Uterus (tissue), 2 donors: ENCODE results near the gene ZNF469.

Experiments
- CTCF ChIP-seq, 4 experiments: fragments of 200-600 bp in 2 of 4; fragments of 450-650 bp in 2 of 4; sonication (generic) in 2 of 4; IDR thresholded peaks; one replicate each; pipeline ENCODE4 v1.5.1; 2016 to 2019; ENCODE audit warnings: antibody characterized with exemption in 4 of 4, mild to moderate bottlenecking in 2 of 4, moderate library complexity in 1 of 4
- POLR2A ChIP-seq, 2 donors: fragments of 450-650 bp; IDR thresholded peaks; one replicate each; pipeline ENCODE4 v1.6.1; 2016; ENCODE audit warnings: antibody characterized with exemption in 2 of 2, mild to moderate bottlenecking in 1 of 2, moderate library complexity in 1 of 2

GRCh38 chr16:88380099-88380498 lies 2.7 kb upstream of the ZNF469 start:
- no peak for TF ChIP-seq CTCF (IDR thresholded peaks at IDR 0.05)
- TF ChIP-seq POLR2A (IDR thresholded peaks at IDR 0.05), result no peak
